Thoracic aorta (tissue), 2 donors: Measurements from ENCODE around the gene MN1. TPM values are rescaled to one million over a fixed set of nuclear protein-coding genes. Genes with fewer than 3 reads are reported as not detected.

Experiments used
- ATAC-seq: fragments of 150-250 bp; one replicate; pipeline ENCODE4 v1.8.0; 2017; ENCODE audit warnings: low read depth; ENCODE audit not compliant: insufficient number of reproducible peaks, low FRiP score
- DNase-seq: peaks from one replicate; pipeline ENCODE4 v3.0.0-alpha.2; 2020; ENCODE audit warnings: low spot score
- H3K27ac ChIP-seq, 2 donors: fragments of 200-600 bp; sonication (generic); 1 replicate in 1 of 2; 2 replicates in 1 of 2; pipeline ENCODE4 v1.5.1; 2016; ENCODE audit warnings: mild to moderate bottlenecking in 2 of 2, moderate library complexity in 2 of 2
- H3K27me3 ChIP-seq: fragments of 200-600 bp; sonication (generic); replicated peaks from 2 replicates; pipeline ENCODE4 v1.6.0; 2016; ENCODE audit warnings: mild to moderate bottlenecking; ENCODE audit not compliant: insufficient read depth
- H3K36me3 ChIP-seq: fragments of 200-600 bp; sonication (generic); one replicate; pipeline ENCODE4 v1.5.1; 2016
- H3K4me1 ChIP-seq, 2 donors: fragments of 200-600 bp; sonication (generic); 1 replicate in 1 of 2; 2 replicates in 1 of 2; pipeline versions ENCODE4 v1.5.1 to v1.6.0; 2016; ENCODE audit warnings: low read depth in 2 of 2, mild to moderate bottlenecking in 1 of 2; ENCODE audit not compliant: control insufficient read depth in 1 of 2
- H3K4me3 ChIP-seq: fragments of 200-600 bp; sonication (generic); 2 replicates; pipeline ENCODE4 v1.5.1; 2016; ENCODE audit warnings: mild to moderate bottlenecking
- H3K9me3 ChIP-seq: fragments of 200-600 bp; sonication (generic); 2 replicates; pipeline ENCODE4 v1.5.1; 2016
- CTCF ChIP-seq: fragments of 200-600 bp; sonication (generic); IDR thresholded peaks from one replicate; pipeline ENCODE4 v1.5.1; 2019; ENCODE audit warnings: antibody characterized with exemption
- total RNA-seq, 2 donors: library from RNA; depleted of rRNA; stranded (reverse); fragments of >200 nt; gene quantifications; one replicate each; pipeline versions ENCODE4 v1.1.0 to v1.2.3, GENCODE V29; 2016

MN1 gene
- total RNA-seq, 2 donors from 2014 or later = 30.1 to 39.8 TPM

- ATAC-seq = no peak
- H3K4me1 ChIP-seq = peaks cover 0 to 9% of the 10 kb centered on the region in 2 donors
- H3K27ac ChIP-seq = no peak overlapping the region
- H3K4me3 ChIP-seq = no peak overlapping the region
- TF ChIP-seq CTCF = no peak
- no peaks in the 10 kb centered on the region for H3K36me3 ChIP-seq
- no peaks in the 10 kb centered on the region for H3K9me3 ChIP-seq
- DNase-seq = no peak
- H3K27me3 ChIP-seq = no peaks in the 10 kb centered on the region
Measured at GRCh38 chr22:27713461-27713860, 88.1 kb downstream of the MN1 start.

DNA sequence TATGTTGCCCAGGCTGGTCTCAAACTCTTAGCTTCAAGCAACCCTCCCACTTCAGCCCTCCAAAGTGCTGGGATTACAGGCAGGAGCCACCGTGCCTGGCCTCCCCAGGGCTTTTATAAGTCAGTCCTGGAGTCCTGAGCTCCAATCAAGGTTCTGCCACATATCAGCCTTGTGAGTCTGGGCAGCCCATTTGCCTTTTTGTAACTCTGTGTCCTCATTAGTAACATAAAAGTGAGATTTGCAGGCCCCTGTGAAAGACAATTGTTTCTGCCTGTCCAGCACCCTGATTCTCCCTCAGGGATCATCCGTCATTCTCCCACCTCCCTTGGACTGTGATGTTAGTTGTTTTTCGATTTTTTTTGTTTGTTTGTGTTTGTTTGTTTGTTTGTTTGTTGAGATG is 89.8 kb downstream of the MN1 start:
- H3K4me1 ChIP-seq = no peaks in the 10 kb centered on the region
- no peaks in the 10 kb centered on the region for H3K36me3 ChIP-seq
- no peak overlapping the region for H3K4me3 ChIP-seq
- no peak overlapping the region for H3K27ac ChIP-seq
- no peak for DNase-seq
- no peak for ATAC-seq
- TF ChIP-seq CTCF = no peak
- no peaks in the 10 kb centered on the region for H3K9me3 ChIP-seq
- no peaks in the 10 kb centered on the region for H3K27me3 ChIP-seq

DNA sequence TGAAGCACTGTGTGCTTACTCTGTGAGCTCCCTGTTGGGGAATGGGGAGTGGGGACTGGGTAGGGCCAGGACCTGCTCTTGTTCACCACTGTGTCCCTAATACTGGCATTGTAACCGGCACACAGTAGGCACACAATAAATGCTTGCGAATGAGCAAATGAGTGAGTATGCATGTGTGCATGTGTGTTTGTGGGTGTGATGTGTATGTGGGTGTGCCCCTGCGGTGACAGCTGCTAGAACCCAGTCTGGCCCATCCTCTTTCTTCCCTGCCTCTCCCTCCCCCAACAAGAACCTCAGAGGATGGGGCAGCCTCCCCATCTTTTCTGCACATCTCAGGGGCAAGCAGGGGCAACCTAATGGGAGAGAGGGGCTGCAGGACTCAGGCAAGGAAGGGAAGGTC is 90.5 kb downstream of the MN1 start:
- TF ChIP-seq CTCF = no peak
- Histone ChIP-seq H3K36me3 (no peaks in the 10 kb centered on the region), H3K9me3 (no peaks in the 10 kb centered on the region), H3K27me3 (no peaks in the 10 kb centered on the region), H3K4me1 (no peaks in the 10 kb centered on the region), H3K27ac (no peak overlapping the region), H3K4me3 (no peak overlapping the region)
- ATAC-seq (no peak), DNase-seq (no peak)

GRCh38 chr22:27709919-27710675 is 91.5 kb downstream of the MN1 start:
- Histone ChIP-seq H3K27ac (no peak overlapping the region), H3K4me3 (no peak overlapping the region), H3K9me3 (no peaks in the 10 kb centered on the region), H3K27me3 (no peaks in the 10 kb centered on the region), H3K4me1 (no peaks in the 10 kb centered on the region), H3K36me3 (no peaks in the 10 kb centered on the region)
- TF ChIP-seq CTCF = no peak
- no peak for DNase-seq
- no peak for ATAC-seq

DNA sequence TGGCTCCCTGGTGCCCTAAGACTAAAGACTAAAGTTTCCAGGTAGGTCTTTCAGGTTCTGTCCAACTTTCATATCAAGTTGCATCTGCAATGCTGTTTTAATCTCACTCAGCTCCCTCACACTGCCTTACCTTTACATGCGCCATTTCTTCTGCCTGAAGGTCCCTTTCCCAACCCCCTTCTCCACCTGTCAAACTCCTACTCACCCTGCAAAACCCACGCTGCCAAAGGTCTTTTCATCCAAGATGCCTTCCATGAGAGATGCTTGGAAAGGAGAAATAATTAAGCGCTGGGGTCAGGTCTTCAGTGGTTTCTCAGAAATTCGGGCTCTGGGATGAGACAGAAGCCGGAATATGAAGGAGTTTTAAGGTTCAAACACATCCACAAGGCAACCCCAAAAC is 95.1 kb downstream of the MN1 start:
- ATAC-seq = no peak
- Histone ChIP-seq H3K4me3 (no peak overlapping the region), H3K4me1 (no peaks in the 10 kb centered on the region), H3K27ac (no peak overlapping the region), H3K27me3 (no peaks in the 10 kb centered on the region), H3K36me3 (no peaks in the 10 kb centered on the region), H3K9me3 (no peaks in the 10 kb centered on the region)
- DNase-seq = no peak
- TF ChIP-seq CTCF = no peak
